Osteoblast (primary cell): ENCODE results near the gene CSTPP1. TPM values are rescaled to one million over a fixed set of nuclear protein-coding genes. Genes with fewer than 3 reads are reported as not detected.

Experiments used
- DNase-seq: peaks from one replicate; pipeline ENCODE4 v3.0.0; 2011; ENCODE audit warnings: low spot score, mixed read lengths; ENCODE audit not compliant: insufficient read length; ENCODE audit errors: missing footprints
- H2AFZ ChIP-seq: 2 replicates; pipeline ENCODE4 v1.6.0; 2011; ENCODE audit warnings: mild to moderate bottlenecking, low read length
- H3K27ac ChIP-seq: 2 replicates; pipeline ENCODE4 v1.5.1; 2011; ENCODE audit warnings: mild to moderate bottlenecking, low read depth, low read length, moderate library complexity
- H3K27me3 ChIP-seq: 2 replicates; pipeline ENCODE4 v1.6.0; 2012; ENCODE audit warnings: mild to moderate bottlenecking, control low read depth, inconsistent platforms, low read length, moderate library complexity; ENCODE audit not compliant: insufficient read depth
- H3K36me3 ChIP-seq: 2 replicates; pipeline ENCODE4 v1.5.1; 2011; ENCODE audit warnings: mild to moderate bottlenecking, low read length, control low read depth, moderate library complexity; ENCODE audit not compliant: insufficient read depth
- H3K4me1 ChIP-seq: 2 replicates; pipeline ENCODE4 v1.5.1; 2011; ENCODE audit warnings: mild to moderate bottlenecking, low read length, control low read depth, moderate library complexity; ENCODE audit not compliant: insufficient read depth
- H3K4me2 ChIP-seq: 2 replicates; pipeline ENCODE4 v1.6.0; 2011; ENCODE audit warnings: mild to moderate bottlenecking, low read length; ENCODE audit not compliant: insufficient read depth
- H3K4me3 ChIP-seq: fragments of 200-600 bp; sonication (generic); 3 replicates; pipeline ENCODE4 v1.5.1; 2012; ENCODE audit warnings: mild to moderate bottlenecking, low read length, inconsistent platforms; ENCODE audit not compliant: insufficient read depth
- H3K79me2 ChIP-seq: 2 replicates; pipeline ENCODE4 v1.6.0; 2012; ENCODE audit warnings: mild to moderate bottlenecking, low read length, control low read depth, inconsistent platforms; ENCODE audit not compliant: insufficient read depth
- H3K9me3 ChIP-seq: 2 replicates; pipeline ENCODE4 v1.5.1; 2011; ENCODE audit warnings: low read depth, low read length, control low read depth
- H4K20me1 ChIP-seq: 2 replicates; pipeline ENCODE4 v1.6.0; 2012; ENCODE audit warnings: mild to moderate bottlenecking, low read length, control low read depth; ENCODE audit not compliant: insufficient read depth
- total RNA-seq: library from RNA; depleted of rRNA; stranded (reverse); fragments of >200 nt; gene quantifications from 2 replicates; pipeline ENCODE4 v1.2.3, GENCODE V29; 2012
- TF ChIP-seq, protein P1 (sequence below): IDR thresholded peaks from 2 replicates; pipeline ENCODE4 v1.5.1; 2011; ENCODE audit warnings: mild to moderate bottlenecking, low read depth, low read length, moderate library complexity; ENCODE audit errors: extremely low read depth

CSTPP1 gene
- total RNA-seq, 1 donor: 27.1 TPM

DNA sequence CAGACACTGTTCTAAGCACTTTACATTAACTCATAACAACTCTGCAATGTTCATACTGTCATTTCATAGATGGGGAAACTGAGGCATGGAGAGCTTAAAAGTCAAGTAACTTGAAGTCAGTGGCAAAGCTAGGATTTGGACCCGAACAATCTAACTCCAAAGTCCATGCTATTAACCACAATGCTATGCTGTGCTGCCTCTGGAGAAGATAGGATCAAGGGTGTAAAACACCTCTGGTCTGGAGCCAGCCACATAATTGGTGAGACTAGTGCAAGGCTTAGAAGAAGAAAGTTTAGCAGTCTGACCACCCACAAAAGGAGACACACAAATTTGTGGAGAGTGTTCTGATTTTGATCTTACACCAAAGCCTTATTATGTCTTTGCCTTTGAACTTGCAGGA is 196.4 kb downstream of the CSTPP1 start:
- Histone ChIP-seq H2AFZ (no peak overlapping the region), H3K79me2 (no peaks in the 10 kb centered on the region), H3K27me3 (no peaks in the 10 kb centered on the region), H3K27ac (no peak overlapping the region), H4K20me1 (peaks cover 21% of the 10 kb centered on the region), H3K36me3 (no peaks in the 10 kb centered on the region), H3K4me2 (no peak overlapping the region), H3K4me3 (no peak overlapping the region), H3K9me3 (no peaks in the 10 kb centered on the region), H3K4me1 (peaks cover 16% of the 10 kb centered on the region)
- DNase-seq: no peak
- TF ChIP-seq, protein P1, sequence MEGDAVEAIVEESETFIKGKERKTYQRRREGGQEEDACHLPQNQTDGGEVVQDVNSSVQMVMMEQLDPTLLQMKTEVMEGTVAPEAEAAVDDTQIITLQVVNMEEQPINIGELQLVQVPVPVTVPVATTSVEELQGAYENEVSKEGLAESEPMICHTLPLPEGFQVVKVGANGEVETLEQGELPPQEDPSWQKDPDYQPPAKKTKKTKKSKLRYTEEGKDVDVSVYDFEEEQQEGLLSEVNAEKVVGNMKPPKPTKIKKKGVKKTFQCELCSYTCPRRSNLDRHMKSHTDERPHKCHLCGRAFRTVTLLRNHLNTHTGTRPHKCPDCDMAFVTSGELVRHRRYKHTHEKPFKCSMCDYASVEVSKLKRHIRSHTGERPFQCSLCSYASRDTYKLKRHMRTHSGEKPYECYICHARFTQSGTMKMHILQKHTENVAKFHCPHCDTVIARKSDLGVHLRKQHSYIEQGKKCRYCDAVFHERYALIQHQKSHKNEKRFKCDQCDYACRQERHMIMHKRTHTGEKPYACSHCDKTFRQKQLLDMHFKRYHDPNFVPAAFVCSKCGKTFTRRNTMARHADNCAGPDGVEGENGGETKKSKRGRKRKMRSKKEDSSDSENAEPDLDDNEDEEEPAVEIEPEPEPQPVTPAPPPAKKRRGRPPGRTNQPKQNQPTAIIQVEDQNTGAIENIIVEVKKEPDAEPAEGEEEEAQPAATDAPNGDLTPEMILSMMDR: no peak

- DNase-seq: no peak
These were observed 199.8 kb downstream of the CSTPP1 start for GRCh38 chr11:47136327-47136726.

GRCh38 chr11:47136921-47137320 is 200.4 kb downstream of the CSTPP1 start:
- H3K27me3 ChIP-seq: no peaks in the 10 kb centered on the region
- no peak overlapping the region for H3K4me2 ChIP-seq
- H3K27ac ChIP-seq: no peak overlapping the region
- H3K9me3 ChIP-seq: no peaks in the 10 kb centered on the region
- H3K4me3 ChIP-seq: no peak overlapping the region
- no peak for DNase-seq
- H2AFZ ChIP-seq: no peak overlapping the region
- TF ChIP-seq, protein P1: no peak
- H3K4me1 ChIP-seq: peaks cover 16% of the 10 kb centered on the region
- H3K36me3 ChIP-seq: no peaks in the 10 kb centered on the region
- no peaks in the 10 kb centered on the region for H3K79me2 ChIP-seq
- H4K20me1 ChIP-seq: peaks cover 21% of the 10 kb centered on the region

More at GRCh38 chr11:47136327-47136726, 199.8 kb downstream of the CSTPP1 start:
- Histone ChIP-seq H4K20me1 (peaks cover 21% of the 10 kb centered on the region), H3K36me3 (no peaks in the 10 kb centered on the region), H3K79me2 (no peaks in the 10 kb centered on the region), H3K4me2 (peak overlapping the region; percentile 24), H3K27me3 (no peaks in the 10 kb centered on the region), H3K27ac (no peak overlapping the region), H3K4me1 (peaks cover 16% of the 10 kb centered on the region), H2AFZ (no peak overlapping the region), H3K4me3 (no peak overlapping the region), H3K9me3 (no peaks in the 10 kb centered on the region)
- TF ChIP-seq, protein P1: no peak

DNA sequence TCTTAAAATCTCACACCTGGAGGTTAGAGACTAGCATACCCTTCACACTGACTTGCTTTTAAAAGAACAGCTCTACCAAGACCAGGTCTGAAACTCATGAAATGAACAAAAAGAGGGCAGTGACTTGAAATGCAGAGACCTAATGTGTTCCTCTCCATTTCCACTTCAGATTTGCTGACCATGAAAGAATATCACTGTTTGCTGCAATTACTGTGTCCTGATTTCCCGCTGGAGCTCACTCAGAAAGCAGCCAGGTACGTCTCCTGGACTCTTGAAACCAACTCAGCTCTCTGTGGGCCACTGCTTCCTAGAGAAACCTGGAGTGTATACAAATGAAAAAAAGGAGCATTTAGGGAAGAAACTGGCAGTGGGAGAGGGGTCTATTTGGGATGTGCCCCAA is 200.9 kb downstream of the CSTPP1 start:
- TF ChIP-seq, protein P1: no peak
- Histone ChIP-seq H4K20me1 (peaks cover 19% of the 10 kb centered on the region), H3K27ac (no peak overlapping the region), H3K4me3 (no peak overlapping the region), H2AFZ (no peak overlapping the region), H3K4me1 (peaks cover 16% of the 10 kb centered on the region), H3K27me3 (no peaks in the 10 kb centered on the region), H3K36me3 (no peaks in the 10 kb centered on the region), H3K4me2 (no peak overlapping the region), H3K79me2 (no peaks in the 10 kb centered on the region), H3K9me3 (no peaks in the 10 kb centered on the region)
- DNase-seq: no peak
